ENCODE measurements around the gene EPS8L3. TPM values are rescaled to one million over a fixed set of nuclear protein-coding genes. Genes with fewer than 3 reads are reported as not detected.

Gene EPS8L3, protein sequence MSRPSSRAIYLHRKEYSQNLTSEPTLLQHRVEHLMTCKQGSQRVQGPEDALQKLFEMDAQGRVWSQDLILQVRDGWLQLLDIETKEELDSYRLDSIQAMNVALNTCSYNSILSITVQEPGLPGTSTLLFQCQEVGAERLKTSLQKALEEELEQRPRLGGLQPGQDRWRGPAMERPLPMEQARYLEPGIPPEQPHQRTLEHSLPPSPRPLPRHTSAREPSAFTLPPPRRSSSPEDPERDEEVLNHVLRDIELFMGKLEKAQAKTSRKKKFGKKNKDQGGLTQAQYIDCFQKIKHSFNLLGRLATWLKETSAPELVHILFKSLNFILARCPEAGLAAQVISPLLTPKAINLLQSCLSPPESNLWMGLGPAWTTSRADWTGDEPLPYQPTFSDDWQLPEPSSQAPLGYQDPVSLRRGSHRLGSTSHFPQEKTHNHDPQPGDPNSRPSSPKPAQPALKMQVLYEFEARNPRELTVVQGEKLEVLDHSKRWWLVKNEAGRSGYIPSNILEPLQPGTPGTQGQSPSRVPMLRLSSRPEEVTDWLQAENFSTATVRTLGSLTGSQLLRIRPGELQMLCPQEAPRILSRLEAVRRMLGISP
- total RNA-seq, result 0.11 TPM
- long read RNA-seq, result 0 reads

DNA sequence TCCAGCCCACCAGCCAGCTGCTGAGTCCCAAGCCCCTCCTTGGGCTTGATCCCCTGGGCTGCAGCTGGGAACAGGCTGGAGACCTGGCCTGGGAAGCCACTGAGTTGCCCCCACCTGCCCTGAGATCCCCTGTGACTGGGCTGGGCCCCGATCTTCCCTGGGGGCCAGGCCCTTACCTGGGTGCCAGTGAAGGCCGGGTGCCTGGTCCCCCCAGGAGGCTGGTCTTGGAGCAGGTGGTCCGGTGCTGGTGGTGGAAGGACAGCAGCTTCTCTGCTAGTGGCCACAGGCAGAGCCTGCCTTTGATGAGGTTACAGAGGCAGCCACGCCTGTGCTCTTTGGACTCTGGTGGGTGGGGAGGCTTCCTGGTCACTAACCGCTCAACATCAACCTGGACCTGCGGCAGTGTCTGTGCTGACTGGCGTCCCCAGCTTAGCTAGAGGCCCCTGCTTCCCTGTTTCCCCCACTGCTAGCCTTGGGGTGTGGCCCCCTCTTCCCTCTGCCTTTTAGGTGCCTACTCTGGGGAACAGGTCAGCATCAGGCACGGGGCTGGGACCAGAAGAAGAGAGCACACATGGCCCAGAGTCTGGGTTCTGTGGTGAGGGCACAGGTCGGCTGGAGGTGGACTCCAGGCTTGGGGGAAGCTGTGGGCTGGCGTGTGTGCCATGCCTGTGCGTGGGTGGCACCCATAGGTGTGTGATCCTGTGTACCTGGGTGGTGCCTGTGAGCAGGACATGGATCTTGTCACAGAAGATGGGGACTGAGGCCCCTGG, at the start of gene EPS8L3:
TSS of gene EPS8L3 (minus strand) at position 278 of the 770 bp plus-strand sequence. CDS start 2,174 bp downstream, outside the sequence.
- Histone ChIP-seq H3K4me3 (no peak within 1 kb of the TSS), H3K27me3 (ENCODE audit: low read depth) (no peaks in the 10 kb centered on the region), H3K36me3 (no peaks in the 10 kb centered on the region), H3K27ac (replicated peaks) (no peak within 1 kb of the TSS), H3K9me3 (replicated peaks) (no peaks in the 10 kb centered on the region), H3K4me1 (peaks cover 27% of the 10 kb centered on the region)
- intact Hi-C loops (cut with micrococcal nuclease), result no loop called here
- TF ChIP-seq, protein P1, sequence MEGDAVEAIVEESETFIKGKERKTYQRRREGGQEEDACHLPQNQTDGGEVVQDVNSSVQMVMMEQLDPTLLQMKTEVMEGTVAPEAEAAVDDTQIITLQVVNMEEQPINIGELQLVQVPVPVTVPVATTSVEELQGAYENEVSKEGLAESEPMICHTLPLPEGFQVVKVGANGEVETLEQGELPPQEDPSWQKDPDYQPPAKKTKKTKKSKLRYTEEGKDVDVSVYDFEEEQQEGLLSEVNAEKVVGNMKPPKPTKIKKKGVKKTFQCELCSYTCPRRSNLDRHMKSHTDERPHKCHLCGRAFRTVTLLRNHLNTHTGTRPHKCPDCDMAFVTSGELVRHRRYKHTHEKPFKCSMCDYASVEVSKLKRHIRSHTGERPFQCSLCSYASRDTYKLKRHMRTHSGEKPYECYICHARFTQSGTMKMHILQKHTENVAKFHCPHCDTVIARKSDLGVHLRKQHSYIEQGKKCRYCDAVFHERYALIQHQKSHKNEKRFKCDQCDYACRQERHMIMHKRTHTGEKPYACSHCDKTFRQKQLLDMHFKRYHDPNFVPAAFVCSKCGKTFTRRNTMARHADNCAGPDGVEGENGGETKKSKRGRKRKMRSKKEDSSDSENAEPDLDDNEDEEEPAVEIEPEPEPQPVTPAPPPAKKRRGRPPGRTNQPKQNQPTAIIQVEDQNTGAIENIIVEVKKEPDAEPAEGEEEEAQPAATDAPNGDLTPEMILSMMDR (IDR thresholded peaks at IDR 0.05; ENCODE audit: borderline replicate concordance), result no peak
- peak; percentile 6 for DNase-seq

DNA sequence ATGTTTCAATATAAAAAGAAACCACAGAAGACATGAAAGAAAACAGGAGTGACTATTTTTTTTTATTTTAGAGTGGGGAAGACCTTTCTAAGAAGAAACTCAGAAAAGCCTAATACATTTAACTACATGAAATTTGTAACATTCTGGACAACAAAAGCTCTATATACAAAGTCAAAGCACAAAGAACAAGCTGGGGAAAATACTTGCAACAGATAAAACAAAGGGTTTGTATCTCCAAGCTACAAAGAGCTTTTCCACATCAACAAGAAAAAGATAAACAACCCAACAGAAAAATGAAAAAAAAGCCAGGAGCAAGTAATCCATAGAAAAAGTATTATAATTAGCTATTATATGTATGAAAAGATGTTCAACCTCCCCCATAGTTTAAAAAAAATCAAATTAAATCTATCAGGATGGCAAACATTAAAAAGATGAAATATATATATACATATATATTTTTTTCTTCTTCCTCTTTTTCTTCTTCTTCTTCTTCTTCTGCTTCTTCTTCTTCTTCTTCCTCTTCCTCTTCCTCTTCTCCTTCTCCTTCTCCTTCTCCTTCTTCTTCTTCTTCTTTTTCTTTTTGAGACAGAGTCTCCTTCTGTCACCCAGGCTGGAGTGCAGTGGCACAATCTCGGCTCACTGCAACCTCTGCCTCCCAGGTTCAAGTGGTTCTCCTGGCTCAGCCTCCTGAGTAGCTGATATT, 49.1 kb upstream of the EPS8L3 start:
- H3K27me3 ChIP-seq (ENCODE audit: low read depth), result no peaks in the 10 kb centered on the region
- no peak overlapping the region for H3K27ac ChIP-seq (replicated peaks)
- no peak overlapping the region for H3K4me3 ChIP-seq
- intact Hi-C loops (cut with micrococcal nuclease), result loop anchor here (10.0 kb wide), 1 partner anchor 102 kb away; the partner anchor contains the start of gene CSF1
- TF ChIP-seq, protein P1 (IDR thresholded peaks at IDR 0.05; ENCODE audit: borderline replicate concordance), result no peak
- peaks cover 13% of the 10 kb centered on the region for H3K9me3 ChIP-seq (replicated peaks)
- no peaks in the 10 kb centered on the region for H3K36me3 ChIP-seq
- H3K4me1 ChIP-seq, result peaks cover 9% of the 10 kb centered on the region
- DNase-seq, result no peak

DNA sequence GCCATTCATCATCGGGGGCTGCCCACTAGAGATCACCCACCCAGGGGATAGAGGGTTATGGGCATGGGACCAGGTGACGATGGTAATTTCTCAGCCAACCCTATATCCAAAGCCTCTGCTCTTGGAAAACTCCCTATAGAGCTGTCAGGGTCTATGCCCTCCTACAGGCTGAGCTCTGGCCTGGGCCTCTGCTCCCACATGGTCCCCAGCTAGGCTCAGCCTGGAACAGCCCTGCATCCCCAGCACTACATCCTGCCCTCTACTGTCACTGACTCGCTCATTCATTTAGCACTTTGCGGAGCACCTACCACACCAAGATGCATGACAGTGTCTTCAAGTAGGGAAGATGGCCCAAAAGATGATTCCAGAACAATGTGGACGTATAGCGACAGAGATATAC, 45.0 kb upstream of the EPS8L3 start:
- Histone ChIP-seq H3K27me3 (ENCODE audit: low read depth) (no peaks in the 10 kb centered on the region), H3K4me1 (peaks cover 25% of the 10 kb centered on the region), H3K36me3 (no peaks in the 10 kb centered on the region), H3K4me3 (no peak overlapping the region), H3K27ac (replicated peaks) (no peak overlapping the region), H3K9me3 (replicated peaks) (no peaks in the 10 kb centered on the region)
- DNase-seq, result no peak
- TF ChIP-seq, protein P1 (IDR thresholded peaks at IDR 0.05; ENCODE audit: borderline replicate concordance), result no peak
- intact Hi-C loops (cut with micrococcal nuclease), result no loop called here

DNA sequence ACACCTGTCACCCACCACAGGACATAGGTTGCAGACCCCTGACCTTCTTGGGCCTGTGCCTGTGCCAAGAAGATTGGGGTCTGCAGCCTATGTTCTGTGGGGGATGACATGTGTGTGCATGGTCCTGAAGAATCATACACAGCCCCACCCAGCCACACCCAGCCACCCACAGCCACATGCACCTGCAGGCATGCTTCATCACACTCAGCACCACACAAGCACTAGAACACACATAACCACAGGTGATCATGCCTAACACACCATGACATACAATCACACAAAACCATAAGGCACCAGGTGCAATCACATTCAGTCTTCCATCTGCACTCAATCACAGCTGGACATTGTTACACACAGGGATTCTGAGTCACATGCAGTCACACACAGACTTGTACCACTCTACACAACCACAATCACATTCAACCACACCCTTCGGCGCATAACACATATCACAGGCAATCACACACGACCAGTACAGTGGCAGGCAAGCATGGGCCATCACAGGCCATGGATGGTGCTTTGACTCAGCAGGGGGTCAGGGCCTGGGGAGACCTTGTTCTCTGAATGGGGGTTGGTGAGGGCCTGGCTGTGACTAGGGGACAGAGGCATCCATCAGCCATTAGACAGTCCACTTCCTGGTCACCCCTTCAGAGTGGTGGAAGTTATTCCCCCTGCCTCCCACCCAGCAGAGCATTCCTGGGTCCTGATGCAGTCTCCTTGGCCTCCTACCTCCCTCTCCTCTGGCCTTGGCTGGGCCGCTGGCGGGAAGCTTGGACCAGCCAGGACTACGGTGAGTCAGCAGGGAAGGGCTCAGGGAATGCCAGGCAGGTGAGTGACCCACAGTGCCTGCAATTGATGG, 44.3 kb upstream of the EPS8L3 start:
- TF ChIP-seq, protein P1 (IDR thresholded peaks at IDR 0.05; ENCODE audit: borderline replicate concordance), result no peak
- Histone ChIP-seq H3K4me3 (no peak overlapping the region), H3K36me3 (no peaks in the 10 kb centered on the region), H3K27ac (replicated peaks) (no peak overlapping the region), H3K4me1 (peaks cover 32% of the 10 kb centered on the region), H3K27me3 (ENCODE audit: low read depth) (no peaks in the 10 kb centered on the region), H3K9me3 (replicated peaks) (no peaks in the 10 kb centered on the region)
- intact Hi-C loops (cut with micrococcal nuclease), result no loop called here
- no peak for DNase-seq
